IMR-90 (cell line): Measurements from ENCODE around the gene SUPV3L1. TPM values are rescaled to one million over a fixed set of nuclear protein-coding genes. Genes with fewer than 3 reads are reported as not detected.

ENCODE experiments used
- ATAC-seq: fragments of 200-7000 bp; cut with Tn5 transposase; 2 replicates; pipeline ENCODE4 v1.9.1; 2020; ENCODE audit warnings: low read depth, mild to moderate bottlenecking, moderate library complexity
- BruUV-seq: library from RNA; stranded (reverse); fragments of 400-500 nt; replicated peaks from 2 replicates; lab custom pipeline; 2021; lab: Mats Ljungman, UMichigan
- CTCF ChIA-PET: fragments of 300-600 bp; formaldehyde crosslinking; extraction: SDS; loops from one replicate; lab custom pipeline; 2021; ENCODE audit warnings: antibody characterized with exemption; lab: Yijun Ruan, JAX
- POLR2A ChIA-PET: fragments of 300-600 bp; sonication (Branson Sonifier 250); formaldehyde crosslinking; loops from one replicate; lab custom pipeline; 2022; ENCODE audit warnings: antibody characterized with exemption; ENCODE audit not compliant: unreplicated experiment; lab: Charles Lee
- DNase-seq: peaks from one replicate; pipeline ENCODE4 v3.0.0; 2013
- H2AFZ ChIP-seq: replicated peaks from 2 replicates; pipeline ENCODE3; 2013; ENCODE audit warnings: low read length, mild to moderate bottlenecking; ENCODE audit not compliant: poor library complexity
- H2AK5ac ChIP-seq: 2 replicates; pipeline ENCODE4 v1.6.1; 2013; ENCODE audit warnings: low read depth, low read length, inconsistent platforms
- H2AK9ac ChIP-seq: replicated peaks from 2 replicates; pipeline ENCODE3; 2013; ENCODE audit warnings: mild to moderate bottlenecking, low read depth, low read length, moderate library complexity; ENCODE audit not compliant: poor library complexity
- H2BK120ac ChIP-seq: 2 replicates; pipeline ENCODE4 v1.6.1; 2013; ENCODE audit warnings: low read depth, low read length, inconsistent platforms
- H2BK15ac ChIP-seq: 3 replicates; pipeline ENCODE4 v1.6.1; 2013; ENCODE audit warnings: low read depth, low read length, inconsistent platforms
- H2BK20ac ChIP-seq: 2 replicates; pipeline ENCODE4 v1.6.1; 2013; ENCODE audit warnings: low read depth, mild to moderate bottlenecking, inconsistent platforms, low read length, moderate library complexity
- H2BK5ac ChIP-seq: 2 replicates; pipeline ENCODE4 v1.6.1; 2013; ENCODE audit warnings: mild to moderate bottlenecking, low read depth, low read length, inconsistent platforms; ENCODE audit not compliant: poor library complexity, severe bottlenecking
- H3K14ac ChIP-seq: replicated peaks from 2 replicates; pipeline ENCODE4 v1.6.1; 2013; ENCODE audit warnings: low read depth, low read length, inconsistent platforms
- H3K18ac ChIP-seq: 2 replicates; pipeline ENCODE4 v1.6.1; 2013; ENCODE audit warnings: low read depth, low read length, control low read depth
- H3K23ac ChIP-seq: 2 replicates; pipeline ENCODE4 v1.6.1; 2013; ENCODE audit warnings: low read depth, low read length, inconsistent platforms
- H3K27ac ChIP-seq: 2 replicates; pipeline ENCODE4 v1.5.1; 2013; ENCODE audit warnings: mild to moderate bottlenecking, control low read depth, low read length; ENCODE audit not compliant: insufficient read depth
- H3K27me3 ChIP-seq: 2 replicates; pipeline ENCODE4 v1.6.1; 2013; ENCODE audit warnings: low read length; ENCODE audit not compliant: control insufficient read depth, insufficient read depth
- H3K36me3 ChIP-seq: 2 replicates; pipeline ENCODE4 v1.6.1; 2013; ENCODE audit warnings: low read length, mixed read lengths; ENCODE audit not compliant: control insufficient read depth, insufficient read depth
- H3K4ac ChIP-seq: 2 replicates; pipeline ENCODE4 v1.6.1; 2013; ENCODE audit warnings: low read depth, low read length, inconsistent platforms
- H3K4me1 ChIP-seq: 2 replicates; pipeline ENCODE4 v1.6.1; 2013; ENCODE audit warnings: low read length, mixed read lengths; ENCODE audit not compliant: control insufficient read depth, insufficient read depth
- H3K4me2 ChIP-seq: 2 replicates; pipeline ENCODE4 v1.6.1; 2013; ENCODE audit warnings: low read depth, mild to moderate bottlenecking, control low read depth, low read length, moderate library complexity
- H3K4me3 ChIP-seq: 2 replicates; pipeline ENCODE4 v1.5.1; 2013; ENCODE audit warnings: low read depth, mild to moderate bottlenecking, control low read depth, low read length, moderate library complexity; ENCODE audit not compliant: insufficient read depth
- H3K56ac ChIP-seq: 2 replicates; pipeline ENCODE4 v1.6.1; 2013; ENCODE audit warnings: low read length, inconsistent platforms; ENCODE audit not compliant: insufficient read depth; ENCODE audit errors: extremely low read depth
- H3K79me1 ChIP-seq, 2 experiments: 2 replicates each; pipeline ENCODE4 v1.6.1; 2013; ENCODE audit warnings: low read length in 2 of 2, inconsistent platforms in 1 of 2, low read depth in 1 of 2
- H3K9ac ChIP-seq: 2 replicates; pipeline ENCODE4 v1.6.1; 2013; ENCODE audit warnings: low read depth, low read length, control low read depth
- H3K9me1 ChIP-seq: 2 replicates; pipeline ENCODE4 v1.6.1; 2013; ENCODE audit warnings: low read length, inconsistent platforms; ENCODE audit not compliant: insufficient read depth
- H3K9me3 ChIP-seq: 2 replicates; pipeline ENCODE4 v1.6.1; 2013; ENCODE audit warnings: low read length; ENCODE audit not compliant: control insufficient read depth, insufficient read depth
- H4K20me1 ChIP-seq: 2 replicates; pipeline ENCODE4 v1.6.1; 2013; ENCODE audit warnings: low read length, inconsistent platforms; ENCODE audit not compliant: insufficient read depth
- H4K5ac ChIP-seq: 2 replicates; pipeline ENCODE4 v1.6.1; 2013; ENCODE audit warnings: mild to moderate bottlenecking, low read depth, low read length, control low read depth
- H4K8ac ChIP-seq, 2 experiments: 2 replicates each; pipeline ENCODE4 v1.6.1; 2013; ENCODE audit warnings: low read depth in 2 of 2, low read length in 2 of 2, control low read depth in 1 of 2, inconsistent platforms in 1 of 2
- H4K91ac ChIP-seq: 2 replicates; pipeline ENCODE4 v1.6.1; 2013; ENCODE audit warnings: low read depth, low read length, inconsistent platforms; ENCODE audit not compliant: insufficient read depth
- CEBPB ChIP-seq: IDR thresholded peaks from 2 replicates; pipeline ENCODE4 v1.6.1; 2012; ENCODE audit warnings: low read depth, low read length, improper control_type of control experiment
- NFE2L2 ChIP-seq: fragments of 150-350 bp; IDR thresholded peaks from 2 replicates; pipeline ENCODE4 v1.6.1; 2016; ENCODE audit warnings: low read depth, mild to moderate bottlenecking, low read length
- RAD21 ChIP-seq: IDR thresholded peaks from 2 replicates; pipeline ENCODE4 v1.6.1; 2012; ENCODE audit warnings: low read length, improper control_type of control experiment
- WGBS, 2 experiments: methylation state at CpG; one replicate each; pipeline versions ENCODE4 v1.1.5 to v1.1.7; 2013; ENCODE audit warnings: missing lambda C conversion rate in 2 of 2; ENCODE audit not compliant: insufficient read length in 1 of 2; ENCODE audit errors: extremely low coverage in 2 of 2; 5-methylcytosine and 5-hydroxymethylcytosine counted together
- dilution Hi-C: fragments of 300-500 bp; cut with HindIII; formaldehyde crosslinking; loops from one replicate; pipeline ENCODE4 v1.14.3; 2018; ENCODE audit warnings: low sequenced_read_pairs; ENCODE audit not compliant: unreplicated experiment
- in situ Hi-C: fragments of 300-500 bp; cut with MboI; formaldehyde crosslinking; loops from 3 replicates; pipeline ENCODE4 v1.14.3; 2019; ENCODE audit warnings: low sequenced_read_pairs, inconsistent platforms, mixed read lengths
- intact Hi-C: fragments of 100-400 bp; cut with micrococcal nuclease; formaldehyde crosslinking; loops from 2 replicates; pipeline ENCODE4 v1.10.0; 2022
- polyA plus RNA-seq, 3 experiments: library from polyadenylated mRNA; depleted of rRNA; stranded (reverse); fragments of >200 nt; gene quantifications; 2 replicates each; pipeline ENCODE4 v1.2.3, GENCODE V29; 2012; ENCODE audit warnings: low replicate concordance in 1 of 3
- total RNA-seq: library from RNA; depleted of rRNA; stranded (reverse); fragments of >200 nt; gene quantifications from 2 replicates; pipeline ENCODE4 v1.2.3, GENCODE V29; 2012
- TF ChIP-seq, protein P1 (sequence below): conservative IDR thresholded peaks from 2 replicates; pipeline ENCODE4 v1.5.1; 2012; ENCODE audit warnings: mild to moderate bottlenecking, low read depth, low read length, improper control_type of control experiment

The SUPV3L1 gene
- total and polyA plus RNA-seq, 2 of the 4 experiments (the other 2 are of a cell fraction): 24.4 to 26.5 TPM

- Histone ChIP-seq H3K4me3 (no peak overlapping the region), H4K91ac (no peak overlapping the region), H2BK120ac (no peak overlapping the region), H3K27me3 (no peaks in the 10 kb centered on the region), H3K9me3 (no peaks in the 10 kb centered on the region), H3K9me1 (no peaks in the 10 kb centered on the region), H3K14ac (no peak overlapping the region), H3K79me1 (no peaks in the 10 kb centered on the region), H4K8ac (no peak overlapping the region), H3K36me3 (peaks cover 17% of the 10 kb centered on the region), H2AK9ac (no peak overlapping the region), H3K4ac (no peak overlapping the region), H2AFZ (no peak overlapping the region), H3K9ac (no peak overlapping the region), H3K23ac (no peak overlapping the region), H2BK5ac (no peak overlapping the region), H2BK15ac (no peak overlapping the region), H2AK5ac (no peak overlapping the region), H4K5ac (no peak overlapping the region), H3K18ac (no peak overlapping the region), H2BK20ac (no peak overlapping the region), H3K4me2 (no peak overlapping the region), H3K56ac (no peak overlapping the region), H4K20me1 (no peaks in the 10 kb centered on the region), H3K4me1 (no peaks in the 10 kb centered on the region), H3K27ac (no peak overlapping the region)
- ATAC-seq (no peak), DNase-seq (no peak)
- WGBS, 2 experiments: no CpG with 5 or more reads among the region's 2 CpGs
- in situ Hi-C loops (no loop called here), intact Hi-C loops (no loop called here), dilution Hi-C loops (no loop called here)
- ChIA-PET POLR2A (no interaction called here), CTCF (no interaction called here)
- BruUV-seq: no TSS peak
- no peak for TF ChIP-seq NFE2L2
- no peak for TF ChIP-seq CEBPB
- TF ChIP-seq, protein P1, sequence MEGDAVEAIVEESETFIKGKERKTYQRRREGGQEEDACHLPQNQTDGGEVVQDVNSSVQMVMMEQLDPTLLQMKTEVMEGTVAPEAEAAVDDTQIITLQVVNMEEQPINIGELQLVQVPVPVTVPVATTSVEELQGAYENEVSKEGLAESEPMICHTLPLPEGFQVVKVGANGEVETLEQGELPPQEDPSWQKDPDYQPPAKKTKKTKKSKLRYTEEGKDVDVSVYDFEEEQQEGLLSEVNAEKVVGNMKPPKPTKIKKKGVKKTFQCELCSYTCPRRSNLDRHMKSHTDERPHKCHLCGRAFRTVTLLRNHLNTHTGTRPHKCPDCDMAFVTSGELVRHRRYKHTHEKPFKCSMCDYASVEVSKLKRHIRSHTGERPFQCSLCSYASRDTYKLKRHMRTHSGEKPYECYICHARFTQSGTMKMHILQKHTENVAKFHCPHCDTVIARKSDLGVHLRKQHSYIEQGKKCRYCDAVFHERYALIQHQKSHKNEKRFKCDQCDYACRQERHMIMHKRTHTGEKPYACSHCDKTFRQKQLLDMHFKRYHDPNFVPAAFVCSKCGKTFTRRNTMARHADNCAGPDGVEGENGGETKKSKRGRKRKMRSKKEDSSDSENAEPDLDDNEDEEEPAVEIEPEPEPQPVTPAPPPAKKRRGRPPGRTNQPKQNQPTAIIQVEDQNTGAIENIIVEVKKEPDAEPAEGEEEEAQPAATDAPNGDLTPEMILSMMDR: no peak
- TF ChIP-seq RAD21: no peak
Measured at GRCh38 chr10:69211104-69211503, 31.1 kb downstream of the SUPV3L1 start.
